OCI-LY7 (cell line): ENCODE results near the gene TMEM25. TPM values are rescaled to one million over a fixed set of nuclear protein-coding genes. Genes with fewer than 3 reads are reported as not detected.

Source experiments
- BruUV-seq: library from RNA; stranded (reverse); fragments of 400-500 nt; replicated peaks from 2 replicates; lab custom pipeline; 2021; lab: Mats Ljungman, UMichigan
- CTCF ChIA-PET: fragments of 300-600 bp; sonication (Branson Sonifier 250); formaldehyde crosslinking; loops from one replicate; lab custom pipeline; 2022; ENCODE audit warnings: antibody characterized with exemption; ENCODE audit not compliant: unreplicated experiment; lab: Charles Lee
- POLR2A ChIA-PET: fragments of 300-600 bp; sonication (Branson Sonifier 250); formaldehyde crosslinking; loops from one replicate; lab custom pipeline; 2022; ENCODE audit warnings: antibody characterized with exemption; lab: Charles Lee
- DNase-seq: peaks from one replicate; pipeline ENCODE4 v3.0.0-alpha.2; 2015; ENCODE audit warnings: low spot score
- H2AFZ ChIP-seq: fragments of 200-600 bp; sonication (generic), shearing (Covaris generic); 2 replicates; pipeline ENCODE4 v1.6.1; 2014; ENCODE audit warnings: mild to moderate bottlenecking, antibody characterized with exemption, low read length, moderate library complexity
- H3K27ac ChIP-seq: fragments of 200-600 bp; sonication (generic); 2 replicates; pipeline ENCODE4 v1.5.1; 2014; ENCODE audit warnings: mixed run types, low read depth, mild to moderate bottlenecking, moderate library complexity, low read length, inconsistent platforms; ENCODE audit not compliant: poor library complexity, severe bottlenecking
- H3K36me3 ChIP-seq: fragments of 200-600 bp; sonication (generic); 2 replicates; pipeline ENCODE4 v1.6.1; 2014; ENCODE audit warnings: mild to moderate bottlenecking, antibody characterized with exemption, low read length, moderate library complexity, mixed read lengths; ENCODE audit not compliant: insufficient read depth
- H3K4me1 ChIP-seq: fragments of 200-600 bp; sonication (generic); 2 replicates; pipeline ENCODE4 v1.5.1; 2014; ENCODE audit warnings: mild to moderate bottlenecking, low read length; ENCODE audit not compliant: insufficient read depth, poor library complexity, severe bottlenecking
- H3K4me2 ChIP-seq: fragments of 200-600 bp; sonication (generic); 2 replicates; pipeline ENCODE4 v1.6.1; 2014; ENCODE audit warnings: mild to moderate bottlenecking, low read length
- H3K4me3 ChIP-seq: fragments of 200-600 bp; sonication (generic); 2 replicates; pipeline ENCODE4 v1.5.1; 2014; ENCODE audit warnings: mild to moderate bottlenecking, low read depth, low read length; ENCODE audit not compliant: poor library complexity, severe bottlenecking
- H3K79me2 ChIP-seq: fragments of 200-600 bp; sonication (generic); 2 replicates; pipeline ENCODE4 v1.6.1; 2016; ENCODE audit warnings: low read depth, mild to moderate bottlenecking, low read length, moderate library complexity, mixed read lengths; ENCODE audit not compliant: insufficient read depth
- H3K9me2 ChIP-seq: fragments of 200-600 bp; sonication (generic); 2 replicates; pipeline ENCODE4 v1.6.1; 2016; ENCODE audit warnings: mild to moderate bottlenecking, low read length, mixed read lengths; ENCODE audit not compliant: insufficient read depth
- H3K9me3 ChIP-seq: fragments of 200-600 bp; sonication (generic); 2 replicates; pipeline ENCODE4 v1.6.1; 2014; ENCODE audit warnings: mild to moderate bottlenecking, mixed run types, low read length, mixed read lengths
- H4K20me1 ChIP-seq: fragments of 200-600 bp; sonication (generic); 2 replicates; pipeline ENCODE4 v1.6.1; 2014; ENCODE audit warnings: mild to moderate bottlenecking, antibody characterized with exemption, low read length, moderate library complexity, mixed read lengths; ENCODE audit not compliant: insufficient read depth
- CTCF ChIP-seq: fragments of 200-600 bp; sonication (generic); conservative IDR thresholded peaks from 2 replicates; pipeline ENCODE4 v1.5.1; 2014; ENCODE audit warnings: mild to moderate bottlenecking, antibody characterized with exemption, low read length, moderate library complexity, mixed read lengths
- EZH2phosphoT487 ChIP-seq: fragments of 200-600 bp; sonication (generic); IDR thresholded peaks from 2 replicates; pipeline ENCODE4 v1.6.1; 2018; ENCODE audit warnings: low read depth, borderline replicate concordance, mild to moderate bottlenecking, mixed run types, antibody characterized with exemption, low read length, moderate library complexity, mixed read lengths
- intact Hi-C: fragments of 100-400 bp; cut with micrococcal nuclease; formaldehyde crosslinking; loops from one replicate; pipeline ENCODE4 v1.10.0; 2022; ENCODE audit not compliant: unreplicated experiment
- total RNA-seq, 2 experiments: library from RNA; depleted of rRNA in 1 of 2; stranded (reverse); fragments of >200 nt in 1 of 2; shearing (Covaris generic) in 1 of 2; gene quantifications; 2 replicates each; pipeline ENCODE4 v1.2.3, GENCODE V29; 2014 to 2022

Gene TMEM25
- total RNA-seq, 2 experiments from 2014 or later: 11.7 to 14.0 TPM

- no peaks in the 10 kb centered on the region for H3K9me3 ChIP-seq
- ChIA-PET CTCF (no interaction called here), POLR2A (interaction anchor here (0.6 to 0.8 kb wide), 2 partner anchors 83 to 347 kb away, joined by 3 read pairs; no protein-coding TSS in a partner anchor)
- no peaks in the 10 kb centered on the region for H3K79me2 ChIP-seq
- no peak for TF ChIP-seq EZH2phosphoT487
- TF ChIP-seq CTCF: peak; percentile 67
- no peak overlapping the region for H3K27ac ChIP-seq
- H3K4me2 ChIP-seq: no peak overlapping the region
- intact Hi-C loops: loop anchor here (5.0 kb wide), 1 partner anchor 188 kb away; no protein-coding TSS in a partner anchor
- H3K4me1 ChIP-seq: no peaks in the 10 kb centered on the region
- peaks cover 89% of the 10 kb centered on the region for H3K36me3 ChIP-seq
- H3K9me2 ChIP-seq: no peaks in the 10 kb centered on the region
- no peaks in the 10 kb centered on the region for H4K20me1 ChIP-seq
- no peak for DNase-seq
- no peak overlapping the region for H2AFZ ChIP-seq
- H3K4me3 ChIP-seq: no peak overlapping the region
- TSS peak; percentile 41 for BruUV-seq
Measured at GRCh38 chr11:118485273-118485672, 45.7 kb upstream of the TMEM25 start.

GRCh38 chr11:118488480-118489109 is 42.4 kb upstream of the TMEM25 start:
- Histone ChIP-seq H3K36me3 (peaks cover 89% of the 10 kb centered on the region), H3K4me2 (no peak overlapping the region), H3K4me3 (no peak overlapping the region), H3K4me1 (no peaks in the 10 kb centered on the region), H4K20me1 (no peaks in the 10 kb centered on the region), H3K79me2 (no peaks in the 10 kb centered on the region), H3K9me2 (no peaks in the 10 kb centered on the region), H3K9me3 (no peaks in the 10 kb centered on the region), H2AFZ (no peak overlapping the region), H3K27ac (no peak overlapping the region)
- peak; percentile 79 for DNase-seq
- ChIA-PET CTCF (interaction anchor here (0.6 kb wide), 2 partner anchors 18 to 155 kb away, joined by 3 read pairs; no protein-coding TSS in a partner anchor), POLR2A (interaction anchor here (0.6 to 0.7 kb wide), 2 partner anchors 18 to 785 kb away, joined by 3 to 4 read pairs; no protein-coding TSS in a partner anchor)
- no TSS peak for BruUV-seq
- TF ChIP-seq CTCF: peak; percentile 99
- no peak for TF ChIP-seq EZH2phosphoT487
- intact Hi-C loops: loop anchor here (1.0 to 5.0 kb wide), 5 partner anchors 54 to 343 kb away; partner anchors contain the start of gene ATP5MG

- H2AFZ ChIP-seq: no peak overlapping the region
- H4K20me1 ChIP-seq: no peaks in the 10 kb centered on the region
- intact Hi-C loops: no loop called here
- H3K9me2 ChIP-seq: no peaks in the 10 kb centered on the region
- BruUV-seq: no TSS peak
- no peak overlapping the region for H3K4me2 ChIP-seq
- peaks cover 91% of the 10 kb centered on the region for H3K36me3 ChIP-seq
- no peak overlapping the region for H3K4me3 ChIP-seq
- CTCF ChIA-PET: no interaction called here
- no peaks in the 10 kb centered on the region for H3K79me2 ChIP-seq
- no peak for DNase-seq
- POLR2A ChIA-PET: no interaction called here
- TF ChIP-seq EZH2phosphoT487: no peak
- TF ChIP-seq CTCF: no peak
- H3K4me1 ChIP-seq: no peaks in the 10 kb centered on the region
- no peak overlapping the region for H3K27ac ChIP-seq
- no peaks in the 10 kb centered on the region for H3K9me3 ChIP-seq
Measured at GRCh38 chr11:118491041-118491440, 40.0 kb upstream of the TMEM25 start.
